ENCODE measurements around the gene CFC1B.
"Not testable (repeated sequence)": the region's sequence is repeated elsewhere in the genome, so short reads cannot be mapped to it uniquely, and the experiment has no call there.

DNA sequence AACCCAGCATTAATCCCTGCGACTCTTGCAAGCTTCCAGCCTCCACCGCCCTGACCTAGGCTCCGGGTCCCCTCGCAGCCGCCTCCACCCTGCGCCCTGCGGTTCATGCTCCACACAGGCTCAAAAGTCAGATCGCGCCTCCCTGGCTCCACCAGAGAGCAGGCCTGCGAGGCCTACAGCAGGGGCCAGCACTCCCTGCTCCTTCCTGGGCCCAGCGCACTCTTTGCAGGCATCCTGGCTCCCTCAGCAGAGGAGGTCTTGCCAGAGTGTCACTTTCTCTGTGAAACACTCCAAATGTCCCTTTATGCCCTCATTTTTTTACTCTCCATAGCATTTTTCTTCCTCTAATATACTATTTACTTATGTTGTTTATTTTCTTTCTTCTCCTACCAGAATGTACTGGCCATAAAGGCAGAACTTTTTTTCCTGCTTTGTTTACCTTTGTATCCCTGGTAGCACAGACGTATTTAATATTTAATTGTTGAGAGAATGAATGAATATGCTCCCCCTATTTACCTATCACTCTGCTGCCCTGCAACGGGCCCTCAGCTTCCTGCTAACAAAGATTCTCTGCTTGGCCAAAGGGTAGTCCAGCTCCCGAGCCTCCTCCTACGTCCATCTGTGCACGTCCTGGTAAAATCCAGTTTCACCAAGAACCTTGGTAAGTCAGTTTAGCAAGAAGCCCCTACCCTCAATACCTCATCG, 9.1 kb upstream of the CFC1B start:
- TF ChIP-seq CTCF (IDR thresholded peaks at IDR 0.05; ENCODE audit: low read length); EZH2 (IDR thresholded peaks at IDR 0.05; ENCODE audit: borderline replicate concordance, low read length): not testable (repeated sequence)

All from OCI-LY1 (cell line).